H1 (cell line): ENCODE measurements around the gene CAPN9.

Source experiments
- CTCF ChIP-seq, 3 experiments: IDR thresholded peaks; 1 replicate in 2 of 3; 2 replicates in 1 of 3; pipeline versions ENCODE4 v1.5.1 to v1.6.1; 2011; ENCODE audit warnings: low read length in 3 of 3, mild to moderate bottlenecking in 3 of 3, inconsistent platforms in 2 of 3, low read depth in 1 of 3, moderate library complexity in 1 of 3; ENCODE audit not compliant: insufficient read depth in 1 of 3; ENCODE audit errors: control extremely low read depth in 1 of 3
- POLR2A ChIP-seq, 2 experiments: IDR thresholded peaks; 1 replicate in 1 of 2; 2 replicates in 1 of 2; pipeline ENCODE4 v1.6.1; 2011; ENCODE audit warnings: low read depth in 2 of 2, low read length in 2 of 2, mild to moderate bottlenecking in 2 of 2; ENCODE audit errors: control extremely low read depth in 1 of 2

- no peak for TF ChIP-seq CTCF (IDR thresholded peaks at IDR 0.05; ENCODE audit: control extremely low read depth in 1 of 3, insufficient read depth in 1 of 3, low read depth in 1 of 3, low read length in 3 of 3)
- no peak for TF ChIP-seq POLR2A (IDR thresholded peaks at IDR 0.05; ENCODE audit: control extremely low read depth in 1 of 2, low read depth in 2 of 2, low read length in 2 of 2)
Observed at GRCh38 chr1:230823931-230824381, 76.8 kb downstream of the CAPN9 start.
